ENCODE data around the gene ACR.

ACR gene

DNA sequence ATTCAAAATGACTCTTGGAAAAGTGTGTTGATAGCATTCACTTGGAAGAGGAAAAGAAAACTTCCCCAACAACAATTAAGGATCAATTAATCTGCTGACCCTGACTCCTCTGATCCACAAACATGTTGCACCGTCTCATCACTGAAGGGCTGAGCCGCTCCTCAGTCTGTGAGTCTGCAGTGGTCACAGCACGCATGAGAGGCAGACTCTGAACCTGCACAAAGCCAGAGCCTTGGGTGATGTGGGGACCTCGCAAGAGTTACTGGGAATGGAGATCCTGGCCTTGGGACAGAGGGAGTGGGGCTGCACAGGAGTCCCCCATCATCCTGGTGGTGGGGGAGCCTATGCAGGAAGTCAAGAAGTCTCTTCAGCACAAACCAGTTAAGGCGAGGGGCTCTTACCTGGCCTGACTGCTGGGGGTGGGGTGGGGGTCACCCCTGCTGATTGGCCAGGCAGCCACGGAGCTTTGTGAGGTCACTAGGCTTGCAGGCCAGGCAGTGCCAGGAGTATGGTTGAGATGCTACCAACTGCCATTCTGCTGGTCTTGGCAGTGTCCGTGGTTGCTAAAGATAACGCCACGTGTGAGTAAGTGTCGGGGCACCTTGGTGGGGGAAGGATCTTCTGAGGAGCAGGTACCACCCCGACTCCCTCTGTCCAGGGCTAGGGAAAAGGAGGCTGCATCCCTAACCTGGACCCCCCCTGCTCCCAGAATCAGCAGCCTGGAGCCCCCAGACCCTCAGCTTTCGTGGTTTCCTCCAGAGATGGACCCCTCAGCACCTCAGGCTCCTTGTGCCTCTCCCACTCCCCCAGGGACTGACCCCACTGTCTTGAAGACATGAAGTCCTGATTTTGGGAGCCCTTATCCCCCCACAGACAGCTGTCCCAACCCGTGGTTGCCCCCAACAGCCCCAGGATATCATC is at the start of gene ACR:
Gene ACR (plus strand): TSS at position 477 of the 921 bp plus-strand sequence. CDS start 32 bp downstream, at position 509.
- no peak for DNase-seq

DNA sequence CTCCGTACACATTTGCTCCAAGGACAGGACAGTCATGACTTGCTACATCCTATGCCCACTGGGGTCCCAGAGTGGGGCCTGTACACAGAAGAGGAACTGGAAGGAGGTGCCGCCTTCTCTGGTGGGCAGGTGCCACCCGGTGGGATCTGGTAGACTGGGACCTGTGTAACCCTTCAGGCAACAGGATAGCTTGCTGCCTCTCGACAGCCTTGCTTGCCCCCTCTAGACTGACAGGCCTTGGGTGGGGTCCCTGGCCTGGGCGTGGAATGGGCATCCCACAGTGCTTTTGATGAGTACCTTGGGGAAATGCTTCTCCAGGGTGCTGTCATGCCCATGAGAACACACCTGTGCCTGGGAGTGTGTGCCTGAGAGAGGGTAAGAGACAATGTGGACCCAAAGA is 49.6 kb upstream of the ACR start:
- no peak for DNase-seq

DNA sequence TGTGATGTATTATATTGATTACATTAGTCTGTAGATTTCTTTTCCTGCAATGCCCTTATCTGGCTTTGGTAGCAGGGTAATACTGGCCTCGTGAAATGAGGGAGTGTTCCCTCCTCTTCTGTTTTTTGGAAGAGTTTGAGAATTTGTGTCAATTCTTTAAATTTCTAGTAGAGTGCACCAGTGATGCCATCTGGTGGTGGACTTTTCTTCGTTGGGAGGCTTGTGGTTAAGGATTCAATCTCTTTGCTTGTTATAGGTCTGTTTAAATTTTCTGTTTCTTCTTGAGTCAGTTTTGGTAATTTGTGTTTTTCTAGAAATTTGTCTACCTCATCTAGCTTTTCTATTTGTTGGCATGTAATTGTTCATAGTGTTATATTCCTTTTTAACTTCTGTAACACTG is 46.5 kb upstream of the ACR start:
- DNase-seq, result peak; percentile 25 to 55

DNA sequence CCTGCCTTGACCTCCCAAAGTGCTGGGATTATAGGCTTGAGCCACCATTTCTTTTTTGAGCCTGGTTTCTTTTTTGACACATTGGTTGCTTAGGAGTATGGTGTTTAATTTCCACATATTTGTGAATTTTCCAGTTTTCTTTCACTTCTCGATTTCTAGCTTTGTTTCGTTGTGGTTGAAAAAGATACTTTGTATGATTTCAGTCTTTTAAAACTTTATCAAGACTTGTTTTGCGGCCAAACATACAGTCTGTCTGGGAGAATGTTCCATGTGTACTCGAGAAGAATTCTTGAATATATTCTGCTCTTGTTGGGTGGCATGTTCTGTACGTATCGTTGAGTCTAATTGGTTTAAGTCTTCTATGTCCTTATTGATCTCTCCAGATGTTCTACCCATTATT is 44.5 kb upstream of the ACR start:
- DNase-seq, result no peak

DNA sequence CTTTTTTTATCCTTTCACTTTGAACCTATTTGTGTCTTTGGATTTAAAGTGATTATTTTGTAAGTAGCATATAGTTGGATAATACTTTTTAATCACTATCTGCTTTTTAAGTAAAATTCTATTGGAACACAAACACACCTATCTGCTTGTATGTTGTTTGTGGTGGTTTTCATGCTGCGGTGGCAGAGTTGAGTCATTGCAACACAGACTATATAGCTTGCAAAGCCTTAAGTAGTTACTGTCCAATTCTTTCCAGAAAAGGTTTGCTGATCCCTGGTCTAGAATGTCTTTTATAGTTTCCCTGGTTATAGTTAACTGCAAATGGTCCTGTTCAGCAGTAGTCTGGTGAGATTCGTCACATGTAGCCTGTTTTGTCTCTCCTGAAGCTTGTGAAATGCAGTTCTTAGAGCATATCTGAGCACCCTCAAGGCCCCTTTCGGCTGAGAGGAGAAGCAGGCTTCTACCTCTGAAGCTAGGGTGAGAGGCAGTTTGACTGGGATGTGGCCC is 43.9 kb upstream of the ACR start:
- no peak for DNase-seq

DNA sequence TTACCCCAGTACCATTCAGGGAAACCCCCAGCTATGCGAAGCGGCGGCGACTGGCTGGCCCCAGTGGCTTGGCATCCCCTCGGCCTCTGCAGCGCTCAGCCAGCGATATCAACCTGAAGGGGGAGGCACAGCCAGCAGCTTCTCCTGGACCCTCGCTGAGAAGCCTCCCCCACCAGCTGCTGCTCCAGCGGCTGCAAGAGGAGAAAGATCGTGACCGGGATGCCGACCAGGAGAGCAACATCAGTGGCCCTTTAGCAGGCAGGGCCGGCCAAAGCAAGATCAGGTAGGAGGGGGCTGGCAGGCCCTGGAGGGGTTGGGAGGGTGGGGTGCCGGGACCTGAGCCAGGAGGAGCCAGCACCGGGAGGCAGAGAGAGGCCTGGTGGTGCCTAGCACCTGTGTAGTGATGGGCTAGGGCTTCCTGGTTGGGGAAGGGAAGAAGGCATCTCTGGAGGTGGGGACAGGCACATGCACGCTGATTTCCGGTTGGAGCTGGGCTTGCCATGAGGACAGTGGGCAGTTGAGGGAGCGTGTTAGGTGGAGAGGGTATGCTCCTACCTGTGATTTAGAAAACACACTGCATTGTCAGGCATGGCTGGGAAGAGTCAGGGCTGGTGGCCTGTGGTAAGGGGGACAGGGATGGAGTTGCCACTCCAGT is 43.1 kb upstream of the ACR start:
- DNase-seq, result no peak

DNA sequence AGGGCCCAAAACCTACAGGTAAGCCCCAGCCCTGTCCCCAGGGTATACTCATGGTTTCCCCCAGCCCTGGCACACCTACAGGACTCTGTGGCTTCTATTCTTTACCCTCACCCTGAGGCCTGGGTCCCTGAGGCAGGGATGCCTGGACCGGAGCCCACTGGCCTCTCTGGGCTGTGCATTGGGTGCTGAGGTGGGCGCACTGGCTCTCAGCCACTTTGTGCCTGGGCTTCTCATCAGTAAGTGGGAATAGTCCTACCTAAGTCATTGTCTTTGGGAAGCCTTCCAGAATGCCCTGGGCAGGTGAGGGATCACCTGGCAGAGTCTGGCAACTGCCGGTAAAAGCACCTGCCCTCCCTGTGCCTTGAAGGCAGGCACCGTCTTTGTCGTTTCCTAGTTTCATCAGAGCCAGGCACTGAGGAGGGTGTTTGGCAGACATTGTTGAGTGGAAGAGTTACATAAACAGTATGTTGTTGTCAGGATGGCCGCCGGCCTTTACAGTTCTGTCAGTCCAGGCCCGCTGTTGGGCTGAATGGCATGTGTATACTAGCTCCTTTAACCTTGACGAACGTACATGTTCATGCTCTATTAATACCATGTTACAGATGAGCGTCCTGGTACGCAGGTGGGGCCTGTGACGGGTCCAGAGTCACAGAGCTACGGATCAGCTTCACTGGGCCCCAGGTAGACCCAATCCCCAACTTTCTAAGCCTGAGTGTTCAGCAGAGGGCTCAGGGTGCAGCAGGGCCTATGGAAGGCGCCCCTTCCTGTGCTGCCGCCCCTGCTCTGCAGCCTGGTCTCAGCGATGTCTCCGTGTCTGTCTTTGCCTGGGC is 42.4 kb upstream of the ACR start:
- DNase-seq, result no peak

DNA sequence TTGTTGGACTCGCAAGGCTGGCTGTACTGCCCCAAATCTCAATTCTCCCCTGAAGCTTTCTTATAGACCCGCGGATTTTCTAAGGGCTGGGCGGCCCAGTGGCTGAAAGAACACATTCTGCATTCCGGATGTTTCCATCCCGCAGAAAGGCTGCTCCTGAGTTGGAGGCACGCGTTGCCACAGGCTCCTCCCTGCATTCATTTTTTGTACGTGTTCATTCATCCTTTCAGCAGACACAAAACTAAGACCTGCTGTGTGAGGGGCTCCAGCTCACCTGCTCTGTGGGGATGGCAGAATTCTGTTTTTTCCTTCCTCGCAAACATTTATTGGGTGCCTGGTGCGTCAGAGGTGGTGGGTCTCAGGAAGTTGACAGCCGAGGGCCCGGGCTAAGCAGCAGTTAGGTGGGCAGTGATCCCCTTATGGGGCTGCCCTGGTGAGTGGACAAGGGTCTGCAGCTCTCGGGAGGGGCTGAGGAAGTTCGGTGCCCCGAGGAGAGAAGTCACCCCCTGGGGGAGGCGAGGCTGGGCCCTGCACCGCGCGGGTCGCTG is 41.7 kb upstream of the ACR start:
- no peak for DNase-seq

DNA sequence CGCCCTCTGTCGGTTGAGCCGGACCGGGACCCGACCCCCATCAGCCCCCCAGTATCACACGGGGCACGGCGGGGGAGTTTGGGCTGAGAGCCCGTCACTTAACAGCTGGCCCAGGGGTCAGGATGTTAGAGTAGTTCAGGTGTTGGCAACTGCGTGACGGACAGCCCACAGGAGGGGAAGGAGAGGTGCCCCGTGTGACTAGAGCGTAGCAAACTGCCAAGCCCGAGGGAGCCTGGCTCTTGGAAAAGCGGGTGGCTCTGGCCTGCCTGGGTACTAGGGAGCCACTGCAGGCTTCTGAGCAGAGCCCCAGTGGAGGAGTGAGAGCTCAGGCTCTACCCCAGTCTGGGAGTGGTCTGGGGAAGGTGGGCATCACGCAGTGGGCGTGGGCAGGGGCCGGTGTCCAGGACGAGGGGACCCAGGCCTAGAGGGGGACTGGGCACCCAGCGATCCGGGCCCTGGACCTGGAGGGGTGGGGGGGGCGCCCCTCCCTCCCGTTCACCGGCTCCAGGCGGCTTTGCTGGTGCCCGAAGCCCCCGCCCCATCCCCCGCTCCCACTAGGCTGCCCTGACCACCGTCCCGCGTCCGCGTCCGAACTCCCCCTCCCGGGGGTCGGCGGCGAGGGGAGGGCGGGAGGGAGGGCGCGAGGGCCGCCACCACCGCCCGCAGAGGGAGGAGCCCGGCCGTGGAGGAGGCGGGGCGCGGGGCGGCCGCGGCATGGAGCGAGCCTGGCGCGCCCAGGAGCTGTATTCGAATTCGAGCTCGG is 41.0 kb upstream of the ACR start:
- DNase-seq, result no peak

DNA sequence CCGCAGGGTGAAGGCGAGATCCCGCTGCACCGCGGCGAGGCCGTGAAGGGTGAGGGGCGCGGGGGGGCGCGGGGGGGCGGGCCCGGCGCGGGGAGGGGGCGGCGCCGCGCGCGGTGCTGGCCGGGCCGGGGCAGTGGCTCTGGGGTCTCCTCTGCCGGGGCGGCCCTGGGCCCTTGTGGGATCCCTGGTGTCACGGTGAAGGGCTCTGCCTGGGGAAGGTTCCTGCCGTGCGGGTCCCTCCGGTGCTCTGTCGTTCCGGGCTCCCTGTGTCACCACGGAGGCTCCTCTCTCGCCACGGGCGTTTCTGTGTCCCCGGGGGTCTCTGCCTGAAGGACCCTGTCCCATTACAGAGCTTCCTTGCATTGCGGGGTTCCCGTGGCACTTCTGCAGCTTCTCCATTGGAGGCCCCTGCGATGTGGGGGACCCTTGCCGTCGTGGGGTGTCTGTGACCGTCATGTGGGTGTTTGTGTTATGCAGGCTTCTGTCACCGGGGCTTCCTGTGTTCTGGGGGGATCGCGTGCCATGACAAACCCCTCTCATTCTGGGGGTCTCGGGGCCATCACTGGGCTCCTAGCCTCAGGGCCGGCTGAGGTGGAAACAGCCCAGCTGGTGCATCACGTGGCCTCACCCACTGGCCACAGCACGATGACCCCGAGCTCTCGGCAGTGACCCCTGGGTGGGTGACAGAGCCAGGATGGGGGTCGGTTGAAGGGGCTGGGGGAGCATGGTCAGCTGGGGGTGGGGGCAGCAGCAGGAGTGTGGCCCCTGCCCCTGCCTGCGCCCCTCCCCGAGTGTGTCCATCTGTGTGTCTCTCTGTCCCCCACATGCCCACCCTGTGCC is 40.1 kb upstream of the ACR start:
- no peak for DNase-seq

DNA sequence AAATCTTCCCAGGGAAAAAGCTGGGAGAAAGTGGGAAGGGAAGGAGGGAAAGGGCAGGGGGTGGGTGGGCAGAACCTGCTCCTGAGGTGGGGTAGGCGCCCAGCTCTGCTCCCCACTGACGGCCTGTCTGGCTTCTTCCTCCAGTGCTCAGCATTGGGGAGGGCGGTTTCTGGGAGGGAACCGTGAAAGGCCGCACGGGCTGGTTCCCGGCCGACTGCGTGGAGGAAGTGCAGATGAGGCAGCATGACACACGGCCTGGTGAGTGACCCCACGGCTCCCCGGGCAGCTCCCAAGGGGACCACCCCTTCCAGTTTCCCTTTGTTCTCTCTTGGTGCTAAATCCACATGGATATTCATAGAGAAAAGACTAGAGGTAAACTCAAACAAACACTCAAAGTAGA is 39.5 kb upstream of the ACR start:
- DNase-seq, result no peak

DNA sequence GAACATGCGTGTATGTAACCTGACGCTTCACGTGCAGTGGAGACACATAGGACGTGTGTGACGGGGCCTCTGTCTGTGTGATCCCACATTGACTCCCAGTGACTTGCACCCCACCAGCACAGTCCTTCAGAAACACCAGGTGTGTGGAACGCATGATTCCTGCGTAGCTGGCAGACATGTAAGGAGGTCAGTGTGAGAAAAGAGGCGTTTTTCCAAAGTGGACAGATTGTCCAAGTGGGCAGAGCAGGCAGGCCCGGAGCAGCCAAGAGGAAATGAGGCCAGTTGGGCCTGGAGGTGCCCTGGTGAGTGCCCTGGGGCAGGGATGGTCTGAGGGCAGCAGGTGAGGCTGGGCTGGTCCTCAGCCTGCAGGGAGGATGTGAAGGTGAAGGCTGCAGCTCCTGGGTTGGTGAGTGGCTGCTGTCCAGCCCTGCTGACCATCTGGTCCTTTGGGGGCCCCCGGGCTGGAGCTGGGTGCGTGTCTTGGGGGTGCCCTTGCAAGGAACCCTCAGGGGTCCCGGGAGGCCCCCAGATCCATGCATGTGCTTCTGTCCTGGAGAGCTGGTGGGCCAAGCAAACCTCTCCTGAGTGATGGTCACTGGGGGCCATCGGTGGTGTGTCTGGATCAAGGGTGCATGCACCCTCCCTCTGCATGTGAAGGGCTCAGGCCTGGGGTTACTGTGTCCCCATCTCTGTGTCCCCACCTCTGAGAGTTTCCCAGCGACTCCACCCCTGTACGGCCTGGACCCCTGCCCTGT is 38.8 kb upstream of the ACR start:
- DNase-seq, result no peak

DNA sequence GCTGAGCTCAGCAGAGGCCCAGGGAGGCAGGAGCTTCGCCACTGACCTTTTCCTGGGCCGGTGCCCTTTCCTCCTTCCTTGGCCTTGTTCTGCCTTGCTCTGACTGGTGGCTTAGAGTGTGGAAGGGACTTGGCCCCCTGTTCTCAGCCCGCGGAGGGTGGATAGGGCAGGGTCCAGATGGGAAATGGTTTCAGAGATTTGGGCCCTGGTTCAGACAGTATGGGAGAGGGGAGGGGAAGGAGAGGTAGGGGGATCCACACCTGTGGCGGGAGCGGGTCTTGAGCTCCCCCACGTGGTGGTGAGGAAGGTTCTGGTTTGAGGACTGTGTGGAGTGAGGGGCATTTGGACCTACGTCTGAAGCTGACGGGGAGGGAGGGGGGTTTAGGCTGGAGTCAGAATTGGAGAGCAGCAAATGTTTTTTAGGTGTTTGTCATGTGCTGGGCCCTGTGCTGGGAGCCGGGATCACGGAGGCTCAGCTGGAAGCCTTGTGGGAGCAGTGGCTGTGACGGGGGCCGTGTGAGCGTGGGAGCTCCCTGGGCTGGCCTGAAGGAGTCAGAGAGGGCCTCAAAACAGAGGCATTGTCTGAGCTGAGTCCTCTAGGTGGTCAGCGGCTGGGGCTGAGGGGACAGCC is 38.1 kb upstream of the ACR start:
- no peak for DNase-seq

DNA sequence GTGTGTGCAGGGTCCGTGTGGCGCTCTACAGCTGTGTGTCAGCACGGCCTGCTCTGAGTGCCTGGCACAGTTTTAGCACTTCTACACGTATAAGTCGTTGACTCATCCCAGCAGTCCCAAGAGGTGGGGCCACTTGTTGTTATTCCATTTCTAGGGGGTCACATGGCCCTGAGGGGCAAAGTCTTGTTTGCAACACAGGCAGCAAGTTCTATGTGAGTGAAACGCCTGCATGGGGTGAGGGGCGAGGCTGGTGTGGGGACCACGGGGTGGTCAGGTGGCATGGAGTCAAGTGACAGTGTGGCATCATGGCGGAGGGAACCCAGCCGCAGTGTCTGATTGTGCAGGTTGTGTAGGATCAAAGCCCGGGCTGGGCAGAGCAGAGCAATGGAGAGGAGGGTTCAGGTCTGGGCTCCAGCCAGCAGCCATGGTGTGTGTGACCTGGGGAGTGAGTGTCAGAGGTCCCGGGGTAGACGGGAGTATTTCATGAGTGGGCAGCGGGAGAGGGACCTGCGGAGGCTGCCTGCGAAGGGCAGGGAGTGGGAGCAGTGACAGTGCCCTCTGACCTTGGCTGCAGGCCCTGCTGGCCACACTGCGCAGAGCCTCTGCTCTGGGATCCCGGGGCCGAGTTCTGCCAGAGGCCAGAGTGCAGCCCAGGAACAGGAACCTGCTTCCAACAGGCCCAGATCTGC is 37.5 kb upstream of the ACR start:
- no peak for DNase-seq

DNA sequence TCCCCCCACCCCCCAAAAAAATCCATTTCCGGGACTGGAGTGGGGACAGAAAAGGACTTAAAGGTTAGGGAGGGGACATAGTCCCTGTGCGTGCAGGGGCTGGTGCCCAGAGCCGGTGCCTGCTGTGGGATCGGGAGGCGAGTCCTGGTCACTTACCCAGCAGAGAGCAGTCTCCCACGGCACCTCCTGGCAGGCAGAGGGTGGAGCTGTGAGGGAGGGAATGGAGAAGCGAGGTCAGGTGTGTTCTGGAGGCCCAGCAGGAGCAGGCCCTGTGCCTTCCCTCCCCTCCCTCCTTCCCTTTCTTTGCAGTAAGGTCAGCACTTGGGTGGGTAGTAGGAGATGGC is 37.0 kb upstream of the ACR start:
- no peak for DNase-seq

DNA sequence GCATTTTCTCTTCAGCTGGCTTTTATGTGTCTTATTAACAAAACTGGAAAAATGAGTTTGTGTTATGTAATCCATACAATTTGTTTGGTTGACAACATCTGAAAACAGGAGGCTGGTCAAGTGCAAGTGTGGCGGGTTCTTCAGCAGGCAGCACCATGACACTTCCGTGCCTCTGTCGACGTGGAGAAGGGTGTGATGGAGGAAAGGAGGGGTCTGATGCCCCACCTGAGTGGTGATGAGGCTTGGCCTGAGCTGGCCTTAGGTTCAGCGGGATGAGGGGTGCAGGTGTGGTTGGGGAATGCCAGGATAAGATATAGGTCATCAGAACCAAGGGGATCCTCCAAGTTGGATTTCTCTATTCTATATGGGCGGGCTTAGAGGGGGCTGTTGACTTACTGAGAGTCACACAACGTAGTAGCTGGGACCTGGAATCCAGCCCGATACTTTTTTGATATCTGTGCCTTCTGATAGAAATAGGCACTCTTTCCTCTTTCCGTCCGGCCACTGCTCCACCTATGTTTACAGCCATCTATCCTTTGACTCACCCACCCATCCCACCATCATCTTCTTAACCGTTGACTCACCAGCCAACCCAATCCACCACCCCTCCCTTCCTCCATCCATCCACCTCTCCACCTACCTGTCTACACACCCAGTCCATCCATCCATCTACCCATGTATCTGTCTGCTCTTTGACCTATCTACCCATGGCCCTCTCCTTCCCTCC is 36.4 kb upstream of the ACR start:
- no peak for DNase-seq

DNA sequence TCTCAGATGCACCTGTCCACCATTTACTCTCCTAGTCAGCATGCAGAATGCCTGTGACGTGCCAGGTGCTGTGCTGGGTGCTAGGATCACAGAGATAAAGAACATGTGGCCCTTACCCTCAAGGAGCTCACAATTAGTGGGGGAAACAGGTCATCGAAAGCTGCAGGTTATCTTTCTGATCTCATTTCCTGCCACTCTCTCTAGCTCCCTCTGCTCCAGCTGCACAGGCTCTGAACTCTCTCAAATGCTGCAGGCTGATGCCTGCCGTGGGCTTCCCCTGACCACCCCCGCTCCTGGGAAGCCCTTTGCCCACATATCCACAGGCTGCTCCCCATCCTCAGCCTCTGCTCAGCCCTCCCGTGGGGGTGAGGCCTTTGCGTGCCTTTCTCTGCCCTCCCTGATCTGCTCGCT is 35.7 kb upstream of the ACR start:
- no peak for DNase-seq

DNA sequence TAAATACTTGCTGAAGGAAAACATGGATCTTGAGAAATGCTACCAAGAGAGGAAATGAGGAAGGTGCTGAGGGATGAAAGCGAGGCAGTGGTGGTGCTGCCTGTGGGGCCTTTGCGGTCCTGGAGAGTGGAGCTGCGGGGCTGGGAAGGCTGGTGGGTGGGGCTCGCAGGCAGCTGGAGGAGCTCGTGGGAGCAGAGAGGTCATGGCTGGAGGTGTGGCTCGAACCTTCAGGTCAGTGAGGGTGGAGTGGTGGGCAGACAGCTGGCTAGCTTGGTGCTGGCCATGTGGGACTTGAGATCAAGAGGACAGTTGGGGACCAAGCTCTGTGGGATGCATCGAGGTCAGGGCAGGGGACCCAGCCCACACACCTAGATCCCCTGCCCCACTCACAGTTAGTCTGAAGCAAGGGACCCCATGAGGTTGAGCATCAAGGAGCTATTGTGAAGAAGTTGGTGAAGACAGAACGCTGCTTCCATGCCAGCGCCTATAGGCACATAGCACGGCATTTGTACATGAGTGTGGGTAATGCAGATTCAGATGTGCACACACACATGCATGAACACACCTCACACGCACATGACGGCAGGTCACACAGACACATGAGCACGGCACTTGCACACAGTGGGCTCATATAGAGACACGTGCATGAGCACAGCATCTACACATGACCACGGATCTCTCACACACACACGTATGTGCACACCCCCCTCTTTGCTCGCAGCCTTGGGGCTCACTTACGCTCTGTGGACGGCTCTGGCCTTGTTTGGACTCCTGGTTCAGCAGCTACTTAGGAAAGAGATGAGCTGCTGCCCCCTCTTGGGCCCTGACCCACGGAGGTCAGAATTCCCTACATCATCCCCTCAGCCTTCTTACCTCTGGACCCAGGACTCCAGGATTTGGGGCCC is 34.9 kb upstream of the ACR start:
- DNase-seq, result no peak
